ENCODE data around the gene NLRP12.

GRCh38 chr19:53823380-53824120 is 564 bp downstream of the NLRP12 start:
- TF ChIP-seq POLR2AphosphoS5 (IDR thresholded peaks at IDR 0.05; ENCODE audit: borderline replicate concordance, low read depth, low read length) (no peak), EZH2 (IDR thresholded peaks at IDR 0.05) (no peak), FOXP2 (optimal IDR thresholded peaks at IDR 0.05; ENCODE audit: control extremely low read depth, extremely low read length, insufficient read depth) (no peak)

Data from SK-N-MC (cell line).